ENCODE measurements around the gene PDE8B. TPM values are rescaled to one million over a fixed set of nuclear protein-coding genes. Genes with fewer than 3 reads are reported as not detected.

The PDE8B gene
- total RNA-seq, 1 donor from 2014 or later = not detected

DNA sequence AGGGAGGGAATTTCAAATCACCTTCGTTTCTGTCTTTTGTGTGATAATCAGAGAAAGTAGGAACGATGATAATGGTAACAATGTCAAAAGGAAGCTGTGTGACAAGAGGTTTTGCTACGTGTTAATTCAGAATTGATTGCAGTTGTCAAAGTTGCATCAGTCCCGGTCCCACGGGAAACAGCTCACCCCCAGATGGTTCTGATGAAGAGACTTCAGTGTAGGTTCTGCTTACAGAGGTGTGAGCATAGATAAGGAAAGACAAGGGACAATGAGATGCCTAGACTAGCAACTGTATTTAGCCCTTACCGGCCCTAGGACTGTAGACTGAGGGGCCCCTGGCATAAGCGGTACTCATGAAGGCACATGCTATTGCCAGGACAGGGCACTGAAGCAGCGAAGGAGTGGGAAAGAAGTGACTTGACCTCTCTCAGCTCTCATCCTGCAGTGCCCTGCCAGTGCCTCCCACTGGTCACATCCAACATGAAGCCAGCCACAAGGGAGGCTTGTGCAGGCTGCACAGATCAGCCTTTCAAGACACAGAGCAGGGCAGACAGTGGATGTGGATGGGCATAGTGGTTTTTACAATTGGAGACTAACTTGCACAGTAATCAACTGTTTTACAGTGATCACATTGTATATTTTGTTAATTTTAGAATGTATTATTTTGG, 21.1 kb downstream of the PDE8B start:
- TF ChIP-seq, protein P1, sequence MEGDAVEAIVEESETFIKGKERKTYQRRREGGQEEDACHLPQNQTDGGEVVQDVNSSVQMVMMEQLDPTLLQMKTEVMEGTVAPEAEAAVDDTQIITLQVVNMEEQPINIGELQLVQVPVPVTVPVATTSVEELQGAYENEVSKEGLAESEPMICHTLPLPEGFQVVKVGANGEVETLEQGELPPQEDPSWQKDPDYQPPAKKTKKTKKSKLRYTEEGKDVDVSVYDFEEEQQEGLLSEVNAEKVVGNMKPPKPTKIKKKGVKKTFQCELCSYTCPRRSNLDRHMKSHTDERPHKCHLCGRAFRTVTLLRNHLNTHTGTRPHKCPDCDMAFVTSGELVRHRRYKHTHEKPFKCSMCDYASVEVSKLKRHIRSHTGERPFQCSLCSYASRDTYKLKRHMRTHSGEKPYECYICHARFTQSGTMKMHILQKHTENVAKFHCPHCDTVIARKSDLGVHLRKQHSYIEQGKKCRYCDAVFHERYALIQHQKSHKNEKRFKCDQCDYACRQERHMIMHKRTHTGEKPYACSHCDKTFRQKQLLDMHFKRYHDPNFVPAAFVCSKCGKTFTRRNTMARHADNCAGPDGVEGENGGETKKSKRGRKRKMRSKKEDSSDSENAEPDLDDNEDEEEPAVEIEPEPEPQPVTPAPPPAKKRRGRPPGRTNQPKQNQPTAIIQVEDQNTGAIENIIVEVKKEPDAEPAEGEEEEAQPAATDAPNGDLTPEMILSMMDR (IDR thresholded peaks at IDR 0.05) = no peak
- POLR2A ChIA-PET = no interaction called here
- no peak for ATAC-seq (ENCODE audit: low read depth)
- H3K4me1 Mint-ChIP-seq = peaks cover 9% of the 10 kb centered on the region
- CTCF ChIA-PET = no interaction called here
- DNase-seq = no peak
- H3K4me3 Mint-ChIP-seq = peak overlapping the region; percentile 42
- no peak overlapping the region for H3K27ac Mint-ChIP-seq
- no peaks in the 10 kb centered on the region for H3K27me3 Mint-ChIP-seq
- no peaks in the 10 kb centered on the region for H3K36me3 Mint-ChIP-seq (ENCODE audit: low read depth)
- intact Hi-C loops (cut with micrococcal nuclease) = no loop called here
- peaks cover 6% of the 10 kb centered on the region for H3K9me3 Mint-ChIP-seq

DNA sequence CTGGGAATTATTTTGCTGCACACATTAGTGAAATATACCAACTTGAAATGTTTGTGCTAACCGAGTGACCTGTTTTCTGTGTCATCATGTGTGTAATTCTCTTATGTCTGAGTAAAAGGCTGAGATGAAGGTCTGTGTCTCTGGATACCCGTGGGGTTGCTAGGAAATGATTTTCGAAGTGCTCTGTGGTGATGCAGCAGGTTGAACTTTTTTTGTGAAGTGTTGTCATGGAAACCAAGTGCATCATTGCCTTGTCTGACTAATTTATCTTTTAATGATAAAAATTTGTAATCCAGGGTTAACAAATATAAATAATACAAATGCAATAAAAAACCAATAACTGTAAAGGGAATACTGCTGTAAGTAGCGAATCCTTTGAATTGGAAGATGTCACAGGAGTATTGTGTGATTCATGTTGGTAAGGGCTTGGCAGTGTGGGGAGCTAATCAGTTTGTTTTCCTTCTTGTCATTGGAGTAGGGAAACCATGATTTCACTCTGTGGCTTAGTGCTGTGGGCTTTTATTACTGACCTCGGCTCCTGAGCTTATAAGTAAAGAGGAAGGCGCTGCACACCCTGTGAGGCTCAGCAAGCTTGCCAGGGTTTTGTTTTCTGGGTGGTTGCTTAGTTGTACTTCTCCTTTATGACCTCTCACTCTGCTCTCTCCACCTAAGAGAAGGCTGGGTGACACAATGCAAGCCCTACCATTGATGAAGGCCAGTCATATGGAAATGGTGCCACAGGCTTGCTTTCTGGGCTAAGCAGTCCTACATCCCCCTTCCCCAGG, 22.3 kb downstream of the PDE8B start:
- H3K4me3 Mint-ChIP-seq = no peak overlapping the region
- H3K36me3 Mint-ChIP-seq (ENCODE audit: low read depth) = no peaks in the 10 kb centered on the region
- H3K4me1 Mint-ChIP-seq = peaks cover 9% of the 10 kb centered on the region
- intact Hi-C loops (cut with micrococcal nuclease) = no loop called here
- CTCF ChIA-PET = no interaction called here
- no peaks in the 10 kb centered on the region for H3K27me3 Mint-ChIP-seq
- ATAC-seq (ENCODE audit: low read depth) (no peak), DNase-seq (no peak)
- H3K9me3 Mint-ChIP-seq = peaks cover 6% of the 10 kb centered on the region
- TF ChIP-seq, protein P1 (IDR thresholded peaks at IDR 0.05) = no peak
- no peak overlapping the region for H3K27ac Mint-ChIP-seq
- POLR2A ChIA-PET = no interaction called here

DNA sequence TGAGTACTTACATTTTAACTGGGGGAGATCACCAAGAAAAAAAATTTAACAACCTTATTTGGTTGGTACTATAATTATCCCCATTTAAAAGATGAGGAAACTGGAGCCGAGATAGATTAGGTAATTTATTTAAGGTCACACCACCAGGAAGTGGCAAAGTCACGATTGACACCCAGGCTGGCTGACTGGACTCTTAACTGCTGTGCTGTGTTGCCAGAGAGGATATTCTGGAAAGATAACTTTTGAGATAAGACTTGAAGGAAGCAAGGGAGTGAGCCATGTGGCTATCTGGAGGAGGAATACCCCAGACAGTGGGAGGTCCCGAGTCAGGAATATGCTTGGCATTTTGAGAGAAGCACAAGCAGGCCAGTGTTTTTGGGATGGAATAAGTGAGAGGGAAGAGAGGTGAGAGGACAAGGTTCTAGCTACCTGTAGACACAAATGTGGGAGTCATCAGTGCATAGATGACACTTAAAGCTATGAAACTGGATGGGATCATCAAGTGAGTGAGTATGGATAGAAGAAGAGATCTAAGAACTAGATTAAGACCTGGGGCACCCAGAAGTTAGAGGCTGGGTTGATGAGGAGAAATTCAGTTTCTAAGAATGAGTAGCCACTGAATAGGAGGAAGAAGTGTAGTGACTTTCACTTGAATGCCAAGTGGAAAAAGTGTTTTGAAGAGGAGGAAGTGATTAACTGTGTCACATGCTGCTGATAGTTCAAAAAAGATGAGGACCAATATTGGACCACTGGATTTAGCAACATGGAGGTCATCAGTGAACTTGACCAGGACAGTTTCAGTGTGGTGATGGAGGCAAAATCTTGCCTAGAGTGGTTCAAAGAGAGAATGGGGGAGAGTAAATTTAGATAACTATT, 25.6 kb downstream of the PDE8B start:
- H3K9me3 Mint-ChIP-seq = no peaks in the 10 kb centered on the region
- intact Hi-C loops (cut with micrococcal nuclease) = no loop called here
- H3K27ac Mint-ChIP-seq = no peak overlapping the region
- no peak overlapping the region for H3K4me3 Mint-ChIP-seq
- peaks cover 4% of the 10 kb centered on the region for H3K27me3 Mint-ChIP-seq
- H3K4me1 Mint-ChIP-seq = peaks cover 6% of the 10 kb centered on the region
- H3K36me3 Mint-ChIP-seq (ENCODE audit: low read depth) = no peaks in the 10 kb centered on the region
- TF ChIP-seq, protein P1 (IDR thresholded peaks at IDR 0.05) = no peak
- ChIA-PET CTCF (no interaction called here), POLR2A (no interaction called here)
- DNase-seq = no peak
- ATAC-seq (ENCODE audit: low read depth) = no peak

DNA sequence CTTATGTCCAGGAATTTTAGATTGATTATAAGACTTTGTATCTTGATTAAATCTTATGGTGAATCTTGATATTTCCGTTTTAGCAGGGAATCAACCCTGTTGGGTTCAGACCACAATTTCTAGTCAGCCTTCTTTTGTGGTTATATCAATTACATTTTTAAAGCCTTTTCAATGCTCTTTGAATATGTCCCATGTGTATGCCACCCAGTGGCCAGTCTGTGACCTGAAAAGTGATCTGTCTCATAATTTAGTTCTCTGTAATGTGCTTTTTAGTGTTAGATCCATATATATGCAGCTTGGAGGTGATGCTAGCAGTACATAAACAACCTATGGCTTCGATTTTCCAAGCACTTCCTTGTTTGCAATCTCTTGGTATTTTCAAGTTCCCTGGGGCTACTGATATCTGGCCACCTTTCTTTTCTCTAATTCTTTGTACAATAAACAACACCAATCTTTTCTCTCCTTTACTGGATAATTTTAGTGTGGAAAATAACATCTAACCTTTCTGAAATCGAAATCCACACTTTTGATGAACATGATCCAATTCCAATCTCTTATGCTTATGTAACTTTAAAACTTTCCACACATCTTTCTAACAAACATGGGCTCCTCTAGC, 28.8 kb downstream of the PDE8B start:
- no peaks in the 10 kb centered on the region for H3K4me1 Mint-ChIP-seq
- ChIA-PET POLR2A (no interaction called here), CTCF (interaction anchor here (0.6 kb wide), 1 partner anchor 96 kb away, joined by 4 read pairs; no protein-coding TSS in a partner anchor)
- H3K27me3 Mint-ChIP-seq = peaks cover 7% of the 10 kb centered on the region
- intact Hi-C loops (cut with micrococcal nuclease) = loop anchor here (1.0 kb wide), 1 partner anchor 371 kb away; no protein-coding TSS in a partner anchor
- no peaks in the 10 kb centered on the region for H3K36me3 Mint-ChIP-seq (ENCODE audit: low read depth)
- no peak overlapping the region for H3K27ac Mint-ChIP-seq
- TF ChIP-seq, protein P1 (IDR thresholded peaks at IDR 0.05) = no peak
- DNase-seq (no peak), ATAC-seq (ENCODE audit: low read depth) (no peak)
- no peak overlapping the region for H3K4me3 Mint-ChIP-seq
- H3K9me3 Mint-ChIP-seq = no peaks in the 10 kb centered on the region

Measured in activated B cell treated with CpG ODN at 0.5 μM for 24 hours (primary cell).